NCI-H82 (cell line): Measurements from ENCODE around the gene DIS3L.
A peak's percentile ranks its signal among the peaks of the same experiment; 100 is the strongest.
"Not testable (repeated sequence)": the region's sequence is repeated elsewhere in the genome, so short reads cannot be mapped to it uniquely, and the experiment has no call there.

Experiments used
- DNase-seq: peaks from one replicate; lab custom pipeline; 2025; lab: John Stamatoyannopoulos, UW

DIS3L gene

DNA sequence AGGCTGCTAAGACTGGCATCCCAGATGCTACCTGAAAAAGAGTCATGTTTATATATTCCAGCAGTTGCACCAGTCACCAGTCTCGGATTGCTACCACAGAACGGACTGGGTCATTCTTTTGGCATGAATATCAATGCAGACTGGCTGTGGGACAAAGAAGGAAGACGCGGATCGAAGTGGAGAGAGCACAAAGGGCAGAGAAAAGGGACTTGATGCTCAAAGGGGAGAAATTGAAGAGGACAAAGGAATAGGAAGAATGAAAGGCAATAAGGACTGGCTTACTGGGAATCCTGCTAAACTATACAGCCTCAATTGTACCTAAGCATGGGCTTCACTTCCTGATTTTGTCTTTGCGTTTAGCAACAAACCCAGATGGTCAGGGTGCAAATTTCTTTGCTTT, 15.3 kb upstream of the DIS3L start:
- no peak for DNase-seq

DNA sequence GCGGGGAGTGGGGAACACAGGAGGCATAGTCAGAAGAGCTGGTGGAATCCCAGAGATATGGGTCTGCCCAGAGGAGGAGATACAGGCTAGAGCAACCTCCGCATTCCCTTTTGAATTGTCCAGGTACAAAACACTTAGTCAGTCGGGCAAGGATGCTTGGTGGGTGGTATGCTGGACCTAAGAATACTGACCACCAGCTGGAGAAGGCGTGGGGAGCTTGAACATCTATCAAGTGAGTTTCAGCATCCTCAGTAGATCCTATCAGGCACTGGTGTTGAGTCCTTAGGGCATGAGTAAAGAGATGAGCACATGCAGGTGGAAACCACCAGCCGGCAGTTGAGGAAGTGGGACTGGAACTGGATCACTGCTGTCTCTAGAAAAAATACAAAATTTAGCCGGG, 14.7 kb upstream of the DIS3L start:
- no peak for DNase-seq

DNA sequence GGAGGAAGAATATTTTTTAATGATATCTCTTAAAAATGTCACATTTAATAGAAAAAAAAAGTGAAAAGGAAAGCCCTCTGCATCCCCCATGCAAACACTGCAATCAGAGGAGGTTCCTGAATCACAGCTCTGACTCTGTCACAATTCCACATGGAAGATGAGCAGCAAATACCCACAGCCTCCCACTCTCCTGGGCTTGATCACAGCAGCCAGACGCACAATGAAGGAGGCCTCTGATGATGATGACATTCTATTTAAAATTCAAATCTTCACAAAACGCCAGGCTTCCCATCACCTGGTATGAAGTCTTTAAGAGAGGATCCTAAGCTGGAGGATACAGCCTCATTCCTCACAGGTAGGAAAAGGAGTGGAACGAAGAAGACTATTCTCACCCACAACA, 9.1 kb upstream of the DIS3L start:
- no peak for DNase-seq

DNA sequence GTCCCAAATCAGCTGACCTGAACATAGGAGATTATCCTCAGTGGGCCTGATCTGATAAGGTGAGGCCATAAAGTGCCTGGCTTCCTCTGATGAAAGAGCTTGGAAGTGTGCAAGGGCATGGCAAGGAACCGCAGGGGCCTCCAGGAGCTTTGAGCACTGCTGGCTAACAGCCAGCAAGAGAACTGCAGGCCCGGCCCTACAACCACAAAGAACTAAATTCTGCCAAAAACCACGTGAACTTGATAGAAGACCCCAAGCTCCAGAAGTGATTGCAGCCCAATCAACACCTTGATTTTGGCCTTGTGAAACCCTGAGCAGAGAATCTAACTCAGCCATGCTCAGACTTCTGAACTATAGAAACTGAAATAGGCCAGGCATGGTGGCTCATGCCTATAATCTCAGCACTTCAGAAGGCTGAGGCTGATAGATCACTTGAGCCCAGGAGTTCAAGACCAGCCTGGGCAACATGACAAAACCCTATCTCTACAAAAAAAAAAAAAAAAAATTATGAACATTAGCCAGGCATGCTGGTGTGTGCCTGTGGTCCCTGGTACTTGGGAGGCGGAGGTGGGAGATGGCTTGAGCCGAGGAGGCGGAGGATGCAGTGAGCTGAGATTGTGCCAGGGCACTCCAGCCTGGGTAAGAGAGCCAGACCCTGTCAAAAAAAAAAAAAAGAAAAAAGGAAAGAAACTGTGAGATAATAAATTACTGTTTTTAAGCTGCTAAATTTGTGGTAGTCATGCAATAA, 7.7 kb upstream of the DIS3L start:
- DNase-seq: peak; percentile 6

DNA sequence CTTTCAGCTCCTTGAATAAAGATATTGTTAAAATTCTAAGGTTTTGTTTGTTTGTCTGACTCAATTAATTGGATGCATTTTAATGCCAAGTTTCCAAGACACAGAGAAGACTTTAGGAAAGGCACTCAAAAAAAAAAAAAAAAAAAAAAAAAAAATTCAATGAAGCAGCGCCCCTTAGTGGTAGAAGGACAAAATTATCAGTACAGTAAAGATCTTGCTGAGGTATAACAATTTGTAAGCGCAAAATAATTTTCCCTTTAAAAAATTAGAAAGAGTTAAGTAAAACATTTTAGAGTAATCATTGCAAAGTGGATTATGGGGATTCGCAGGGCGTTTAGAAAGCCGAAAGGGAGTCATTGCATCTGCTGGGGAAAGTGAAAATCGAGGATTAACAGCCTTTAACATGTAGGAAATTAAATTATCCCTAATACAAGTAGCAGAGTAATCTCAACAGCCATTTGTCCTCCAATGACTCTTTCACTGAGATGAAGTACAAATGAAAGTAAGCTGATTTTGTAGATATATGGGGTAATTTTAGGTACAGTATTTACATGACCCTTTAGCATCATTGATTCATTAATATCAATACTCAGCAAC, 5.8 kb upstream of the DIS3L start:
- DNase-seq: peak; percentile 98

DNA sequence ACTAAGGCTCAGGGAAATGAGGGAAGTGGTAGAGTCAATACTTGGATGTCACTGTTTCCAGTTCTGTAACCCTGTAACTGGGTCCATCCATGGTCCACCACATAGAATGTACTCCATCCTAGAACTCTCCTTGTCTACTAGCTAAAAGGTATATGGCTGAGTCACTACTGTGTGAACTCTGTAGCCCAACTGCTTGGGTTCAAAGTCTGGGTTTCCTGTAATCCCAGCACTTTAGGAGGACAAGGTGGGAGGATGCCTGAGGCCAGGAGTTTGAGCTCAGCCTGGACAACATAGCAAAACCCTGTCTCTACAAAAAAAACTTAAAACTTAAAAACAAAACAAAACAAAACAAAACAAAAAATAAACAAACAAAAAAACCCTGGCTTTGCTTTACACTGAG, 5.3 kb upstream of the DIS3L start:
- no peak for DNase-seq

DNA sequence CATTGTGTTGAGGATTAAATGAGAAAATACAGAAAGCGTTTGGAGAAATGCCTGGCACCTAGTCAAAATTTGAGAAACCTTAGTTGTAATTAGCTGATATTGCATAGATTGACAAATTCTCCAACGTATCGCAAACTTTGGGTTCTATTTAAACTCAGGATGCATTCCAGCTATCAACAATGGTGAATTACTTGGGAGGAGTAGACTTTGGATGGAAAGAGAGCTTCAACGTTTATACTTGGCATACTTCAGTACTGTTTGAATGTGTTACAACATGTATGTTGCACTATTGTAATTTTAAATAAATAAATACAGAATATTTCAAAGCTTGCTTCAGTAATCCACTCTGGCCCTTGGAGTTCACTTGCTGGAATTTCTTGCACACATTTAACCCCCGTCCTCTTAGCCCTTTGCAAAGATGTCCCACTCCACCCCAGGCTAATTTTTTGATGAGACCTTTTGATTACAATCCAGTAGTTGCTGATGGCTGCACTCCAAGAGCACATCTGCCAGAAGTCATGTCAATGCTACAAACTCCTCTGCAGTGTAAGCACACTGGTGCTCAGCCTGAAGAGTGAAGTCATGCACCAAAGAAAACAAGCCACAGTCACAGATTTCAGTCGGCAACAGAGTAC, 4.7 kb upstream of the DIS3L start:
- DNase-seq: no peak

DNA sequence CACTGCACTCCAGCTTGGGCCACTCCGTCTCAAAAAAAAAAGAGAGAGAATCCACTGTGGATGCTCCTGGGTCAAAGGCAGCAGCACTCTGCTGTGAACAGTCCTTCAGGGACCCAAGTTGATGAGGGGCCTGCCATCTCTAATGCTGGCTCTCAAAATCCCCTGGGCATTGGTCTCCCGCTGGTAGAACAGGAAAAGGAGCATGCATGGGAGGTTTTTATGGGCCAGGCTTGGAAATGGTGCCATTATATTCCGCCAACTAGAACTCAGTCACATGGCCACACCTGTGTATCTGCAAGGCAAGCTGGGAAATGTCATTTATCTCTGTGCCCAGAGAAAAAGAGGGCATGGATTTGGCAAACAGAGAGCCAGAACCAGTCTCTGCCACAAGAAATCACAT, 3.4 kb upstream of the DIS3L start:
- DNase-seq: no peak

DNA sequence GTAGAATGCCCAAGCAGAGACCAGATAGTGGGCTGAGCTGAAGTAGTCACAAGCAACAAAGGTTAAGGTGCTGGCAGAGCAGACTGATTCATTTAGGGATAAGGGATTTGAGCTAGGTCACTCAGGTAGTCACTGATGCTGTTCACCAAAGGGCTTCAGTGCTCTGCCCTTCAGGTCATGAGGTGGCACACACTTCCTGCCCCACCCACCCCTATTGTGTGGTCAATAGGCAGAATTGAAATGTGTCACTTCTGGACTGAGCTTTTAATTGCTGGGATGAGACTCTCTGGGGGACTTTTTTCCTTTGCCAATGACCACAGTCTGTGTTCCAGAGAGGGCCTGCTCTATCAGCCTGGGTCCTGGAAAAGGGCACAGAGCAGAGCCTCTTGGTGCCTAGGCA, 2.9 kb upstream of the DIS3L start:
- DNase-seq: no peak

DNA sequence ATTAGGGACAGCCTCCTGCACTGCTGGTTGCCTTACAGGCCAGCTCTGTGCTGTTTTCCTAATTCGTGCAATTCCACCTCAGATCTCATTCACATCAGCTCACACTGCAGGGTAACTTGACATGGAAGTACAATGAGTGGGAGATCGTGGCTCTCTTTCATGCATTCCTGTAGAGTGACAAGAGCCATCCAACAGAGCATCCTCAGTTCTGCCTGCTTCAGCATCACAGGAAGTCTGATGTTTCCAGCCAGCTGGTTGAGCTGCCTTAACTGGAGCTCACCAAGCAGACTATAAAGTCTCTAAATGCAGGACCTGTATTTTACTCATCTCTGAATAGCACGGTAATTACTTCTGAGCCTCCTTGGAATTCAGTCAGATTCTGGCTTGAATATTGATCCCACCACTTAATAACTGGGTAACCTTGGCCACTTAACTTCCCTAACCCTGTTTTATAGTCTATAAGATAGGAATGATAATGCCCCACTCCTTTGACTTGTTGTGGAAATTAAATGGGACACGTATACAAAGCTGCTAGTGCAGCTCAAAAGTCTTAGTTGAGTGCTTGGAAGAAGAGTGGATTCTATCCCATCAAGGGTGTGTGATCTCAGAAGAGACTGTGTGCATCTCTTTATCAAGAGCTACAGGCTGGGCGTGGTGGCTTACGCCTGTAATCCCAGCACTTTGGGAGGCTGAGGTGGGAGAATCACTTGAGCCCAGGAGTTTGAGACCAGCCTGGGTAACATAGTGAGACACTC, 1.4 kb upstream of the DIS3L start:
- DNase-seq: no peak

DNA sequence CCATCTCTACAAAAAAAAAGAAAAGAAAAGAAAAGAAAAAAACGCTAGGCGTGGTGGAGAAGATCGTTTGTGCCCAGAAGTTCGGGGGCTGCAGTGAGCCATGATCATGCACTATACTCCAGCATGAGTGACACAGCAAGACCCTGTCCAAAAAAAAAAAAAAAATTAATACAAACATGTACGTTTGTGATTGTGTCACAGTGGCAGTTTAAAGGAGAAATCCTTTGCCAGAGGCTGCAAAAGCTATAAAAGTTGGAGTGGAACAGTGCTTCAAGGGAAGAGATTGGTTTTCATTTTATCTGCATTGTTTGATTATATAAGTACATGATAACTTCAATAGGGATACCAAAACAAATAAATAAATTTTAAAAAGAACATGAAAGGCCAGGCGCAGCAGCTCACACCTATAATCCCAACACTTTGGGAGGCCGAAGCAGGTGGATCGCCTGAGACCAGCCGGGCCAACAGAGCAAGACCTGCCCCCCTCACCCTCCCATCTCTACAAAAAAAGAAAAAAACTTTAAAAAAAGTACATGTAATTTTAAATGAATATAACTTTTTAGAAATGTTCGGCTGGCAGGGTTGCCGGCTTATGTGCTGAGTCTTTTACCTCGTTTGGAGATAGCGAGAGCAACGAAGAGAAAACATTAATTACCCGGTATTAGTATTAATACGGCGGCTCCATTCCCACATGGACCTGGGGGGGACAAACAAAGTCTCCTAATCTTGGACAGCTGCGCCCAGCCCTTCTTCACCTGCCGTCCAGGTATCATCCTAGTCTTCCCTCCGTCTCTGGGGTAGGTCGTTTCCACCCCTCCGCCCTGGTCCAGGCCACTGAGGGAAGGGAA, 573 bp upstream of the DIS3L start:
- no peak for DNase-seq

DNA sequence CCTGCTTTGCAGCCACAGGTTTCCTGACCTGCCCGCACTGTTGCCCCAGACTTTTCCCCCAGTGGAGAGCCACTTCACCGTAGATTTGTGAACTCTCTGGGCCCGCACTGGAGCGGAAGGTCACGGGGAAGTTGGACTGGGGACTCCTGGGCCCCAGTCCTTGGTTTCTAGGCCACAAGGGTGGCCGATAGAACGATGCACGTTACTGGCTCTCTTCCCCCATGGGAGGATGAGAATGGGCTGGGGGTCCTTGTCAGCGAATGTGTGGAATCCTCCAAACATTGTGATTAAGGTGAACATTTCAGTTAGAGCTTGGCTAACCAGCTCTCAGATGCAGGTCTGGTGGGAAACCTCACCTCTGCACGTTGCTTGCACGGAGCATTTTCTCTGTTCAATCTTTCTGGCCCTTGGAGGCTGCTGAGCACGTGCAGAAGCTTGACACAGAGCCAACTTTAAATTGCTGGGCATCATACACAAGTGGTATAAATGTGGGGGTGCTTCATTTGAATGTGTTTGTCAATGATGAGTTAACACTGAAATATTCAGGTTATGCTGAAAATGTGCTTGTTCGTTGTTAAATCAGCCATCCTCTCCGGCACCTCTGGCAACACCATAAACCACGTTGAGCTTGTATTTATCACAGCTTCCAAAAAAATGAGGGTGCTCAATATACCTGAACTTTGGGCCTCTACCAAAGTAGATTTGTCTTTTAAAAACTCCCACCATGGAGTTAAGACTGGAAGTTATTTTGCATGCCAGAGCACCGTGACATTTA, 976 bp downstream of the DIS3L start:
- DNase-seq: peak; percentile 39

DNA sequence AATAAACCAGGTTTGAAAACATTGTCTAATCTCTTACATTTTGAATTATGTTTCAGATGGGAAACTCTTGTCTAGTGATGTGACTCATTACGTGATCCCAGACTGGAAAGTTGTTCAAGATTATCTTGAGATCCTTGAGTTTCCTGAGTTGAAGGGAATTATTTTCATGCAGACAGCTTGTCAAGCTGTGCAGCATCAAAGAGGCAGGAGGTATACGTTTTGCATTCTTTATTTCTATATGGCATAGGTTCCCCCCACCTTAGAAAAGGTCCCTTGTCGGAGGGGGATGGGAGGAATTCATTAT, 1.5 kb downstream of the DIS3L start:
- no peak for DNase-seq

DNA sequence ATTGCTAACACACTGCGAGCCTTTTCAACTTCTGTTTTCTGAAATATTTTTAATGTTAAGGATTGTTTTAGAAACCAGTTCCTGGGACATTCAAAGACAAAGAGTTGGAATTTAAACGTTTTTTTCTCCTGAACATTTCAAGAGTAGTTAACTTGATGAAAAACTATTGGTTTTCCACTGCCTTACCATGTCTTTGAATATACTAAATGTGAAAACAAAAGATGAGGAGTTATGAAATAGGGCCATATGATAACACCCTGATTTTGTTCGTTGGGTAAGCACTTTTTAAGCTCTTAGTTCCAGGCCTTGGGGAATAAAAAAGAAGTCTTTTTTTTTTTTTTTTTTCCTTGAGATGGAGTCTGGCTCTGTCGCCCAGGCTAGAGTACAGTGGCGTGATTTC, 2.8 kb downstream of the DIS3L start:
- DNase-seq: no peak

DNA sequence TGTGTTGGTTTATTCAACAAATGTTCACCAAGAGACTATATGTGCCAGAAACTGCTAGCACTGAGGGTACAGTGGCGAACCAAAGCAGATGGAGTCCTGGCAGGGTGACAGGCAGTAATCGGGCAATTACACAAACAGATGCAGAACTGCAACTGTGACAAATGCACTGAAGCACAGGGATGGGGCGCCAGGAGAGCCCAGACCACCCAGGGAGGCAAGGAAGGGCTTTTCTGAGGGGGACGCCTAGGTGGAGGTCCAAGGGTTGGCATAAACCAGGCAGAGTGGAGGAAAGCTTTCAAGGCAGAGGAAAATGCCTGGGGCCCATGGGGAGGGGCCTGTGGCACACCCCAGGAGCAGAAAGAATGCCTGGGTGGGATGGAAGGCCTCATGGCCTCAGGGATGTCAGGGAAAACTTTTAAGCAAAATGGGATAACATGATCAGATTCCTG, 5.5 kb downstream of the DIS3L start:
- peak; percentile 71 for DNase-seq

DNA sequence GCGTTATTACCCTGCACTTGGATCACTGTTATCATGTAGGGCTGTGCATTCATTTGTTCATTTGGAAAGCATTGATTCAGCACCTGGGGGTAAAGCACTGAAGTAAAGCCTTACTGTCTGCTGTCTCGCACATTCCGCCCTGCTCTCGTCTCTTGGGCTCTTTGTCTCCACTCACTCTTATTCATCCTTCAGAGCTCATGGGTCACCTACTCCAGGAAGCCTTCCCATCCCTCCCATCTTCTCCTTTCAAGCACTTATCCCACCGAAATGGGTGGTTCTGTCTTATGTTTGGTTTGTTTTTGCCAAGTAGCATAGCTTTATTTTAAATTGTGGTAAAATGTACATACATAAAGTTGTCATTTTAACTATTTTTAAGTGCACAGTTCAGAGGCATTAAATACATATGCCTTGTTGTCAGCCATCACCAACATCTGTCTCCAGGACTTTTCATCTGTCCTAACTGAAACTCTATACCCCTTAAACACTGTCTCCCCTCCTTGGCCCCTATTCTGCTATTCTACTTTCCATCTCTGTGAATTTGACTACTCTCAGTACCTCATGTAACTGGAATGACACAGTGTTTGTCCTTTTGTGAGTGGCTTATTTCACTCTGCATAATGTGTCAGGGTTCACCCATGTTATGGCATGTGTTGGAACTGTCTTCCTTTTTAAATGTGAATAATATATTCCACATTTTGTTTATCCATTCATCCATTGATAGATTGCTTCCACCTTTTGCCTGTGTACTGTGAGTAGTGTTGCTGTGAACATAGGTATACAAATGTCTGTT, 9.3 kb downstream of the DIS3L start:
- DNase-seq: no peak

DNA sequence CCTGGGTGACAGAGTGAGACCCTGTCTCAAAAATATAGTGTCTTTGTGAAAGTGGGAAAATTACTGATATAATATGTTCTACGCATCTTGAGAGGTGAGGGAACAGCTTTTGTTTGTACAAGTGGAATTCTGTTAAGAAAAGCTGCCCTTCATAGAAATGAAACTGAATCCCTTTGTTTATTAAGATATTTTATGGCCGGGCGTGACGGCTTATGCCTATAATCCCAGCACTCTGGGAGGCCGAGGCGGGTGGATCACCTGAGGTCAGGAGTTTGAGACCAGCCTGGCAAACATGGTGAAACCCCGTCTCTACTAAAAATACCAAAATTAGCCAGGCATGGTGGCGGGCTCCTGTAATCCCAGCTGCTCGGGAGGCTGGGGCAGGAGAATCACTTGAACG, 11.1 kb downstream of the DIS3L start:
- not testable (repeated sequence) for DNase-seq

DNA sequence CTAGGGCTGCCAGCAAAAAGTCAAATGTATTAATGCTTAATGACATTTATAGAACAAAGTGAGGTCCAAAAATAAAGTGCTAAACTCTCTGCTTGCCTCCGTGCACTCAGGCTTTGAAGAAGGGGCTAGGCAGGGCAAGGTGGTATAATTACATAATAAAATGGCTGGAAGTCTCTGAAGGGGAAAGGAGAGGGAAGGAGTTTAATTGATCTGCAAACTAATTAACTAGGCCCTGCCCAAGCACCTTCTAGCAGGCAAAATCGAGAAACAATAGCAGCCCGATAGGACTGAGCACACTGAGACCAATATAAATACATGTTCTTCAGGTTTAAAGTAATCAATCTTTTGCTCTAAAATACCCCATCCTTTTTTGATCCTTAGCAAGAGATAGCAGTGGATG, 13.0 kb downstream of the DIS3L start:
- DNase-seq: no peak

DNA sequence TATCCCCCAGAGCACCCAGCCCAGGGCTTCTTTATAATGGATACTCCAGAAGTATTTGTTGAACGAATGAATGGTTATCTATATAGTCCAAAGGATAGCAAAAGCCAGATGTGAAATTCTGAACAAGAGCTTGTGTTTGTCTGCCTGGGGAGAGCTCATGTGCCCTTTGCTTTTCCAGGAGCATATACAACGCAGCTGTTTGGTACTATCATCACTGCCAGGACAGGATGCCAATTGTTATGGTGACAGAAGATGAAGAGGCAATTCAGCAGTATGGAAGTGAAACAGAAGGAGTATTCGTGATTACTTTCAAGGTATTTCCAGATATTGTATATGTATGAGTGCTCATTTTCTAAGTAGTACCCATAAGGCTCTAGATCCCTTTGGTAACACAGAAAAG, 15.2 kb downstream of the DIS3L start:
- DNase-seq: no peak

DNA sequence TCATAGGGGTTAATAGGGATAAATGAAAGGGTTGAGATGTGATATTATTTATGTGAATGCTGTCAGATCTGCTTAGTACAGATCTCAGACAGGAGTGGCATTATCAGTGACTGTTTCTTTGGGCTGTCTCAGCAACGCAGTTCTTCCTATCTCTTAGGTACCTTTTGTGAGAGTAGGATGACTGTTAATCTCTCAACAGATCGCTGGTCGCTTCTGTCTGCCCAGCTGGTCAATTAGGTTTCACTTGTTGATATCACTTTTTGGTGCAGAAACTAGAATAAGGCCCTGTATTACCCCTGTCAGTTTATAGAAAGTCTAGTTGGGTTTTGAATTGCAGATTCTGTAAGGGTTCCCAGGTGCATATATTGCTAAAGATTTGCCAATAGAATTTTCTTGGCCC, 16.5 kb downstream of the DIS3L start:
- DNase-seq: no peak
